Uterus (tissue), 2 donors: ENCODE measurements around the gene LIF.
A peak's percentile ranks its signal among the peaks of the same experiment; 100 is the strongest.

Experiments used
- CTCF ChIP-seq, 4 experiments: fragments of 200-600 bp in 2 of 4; fragments of 450-650 bp in 2 of 4; sonication (generic) in 2 of 4; IDR thresholded peaks; one replicate each; pipeline ENCODE4 v1.5.1; 2016 to 2019; ENCODE audit warnings: antibody characterized with exemption in 4 of 4, mild to moderate bottlenecking in 2 of 4, moderate library complexity in 1 of 4
- POLR2A ChIP-seq, 2 donors: fragments of 450-650 bp; IDR thresholded peaks; one replicate each; pipeline ENCODE4 v1.6.1; 2016; ENCODE audit warnings: antibody characterized with exemption in 2 of 2, mild to moderate bottlenecking in 1 of 2, moderate library complexity in 1 of 2

DNA sequence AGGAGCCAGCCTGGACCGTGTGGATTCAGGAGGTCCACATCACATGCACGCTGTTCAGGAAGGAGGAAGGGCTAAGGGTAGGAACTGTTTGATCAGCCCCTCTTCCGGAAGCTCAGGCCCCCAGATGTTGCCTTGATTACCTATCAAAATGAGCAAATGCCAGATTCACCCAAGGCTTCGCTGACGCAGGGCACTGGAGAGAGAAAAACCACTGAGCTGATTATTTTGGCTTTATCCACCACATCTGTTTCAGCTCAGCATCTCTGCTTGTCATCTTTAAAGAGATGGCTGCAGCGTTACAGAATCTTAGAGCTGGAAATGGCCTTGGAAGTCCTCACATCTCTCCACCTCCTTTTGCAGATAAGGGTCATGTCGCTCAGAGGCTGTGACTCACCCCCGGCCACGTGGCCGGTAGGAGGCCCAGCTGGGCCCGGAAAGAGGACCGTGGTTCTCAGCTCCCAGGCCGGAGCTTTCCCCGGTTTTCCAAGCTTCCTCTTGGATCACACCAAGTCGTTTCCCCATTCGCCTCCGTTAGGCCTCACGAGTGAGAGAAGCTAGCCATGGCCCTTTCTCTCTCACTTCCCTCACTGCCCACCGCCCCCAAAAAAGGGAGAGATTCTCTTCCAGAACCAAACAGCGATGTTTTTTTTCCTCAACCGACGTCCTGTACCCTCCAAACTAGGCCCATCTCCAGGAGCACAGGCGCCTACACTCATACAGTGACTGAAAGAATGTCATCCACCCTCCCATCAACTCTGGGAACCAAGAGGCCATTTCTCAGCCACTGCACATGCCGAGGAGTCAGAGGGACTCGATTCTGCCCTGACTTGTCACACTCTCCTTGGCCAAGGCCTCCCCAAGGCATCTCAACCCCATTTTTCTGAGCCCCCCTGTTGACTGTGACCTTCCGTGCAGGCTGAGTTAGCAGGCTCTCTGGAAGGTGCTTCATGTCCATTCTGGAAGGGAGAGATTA is 37.6 kb downstream of the LIF start:
- no peak for TF ChIP-seq CTCF (IDR thresholded peaks at IDR 0.05)
- peak in 1 of 2 donors; percentile 8 for TF ChIP-seq POLR2A (IDR thresholded peaks at IDR 0.05)
